BE2C (cell line): ENCODE measurements around the gene CACNA2D3.

Source experiments
- DNase-seq: peaks from one replicate; pipeline ENCODE4 v3.0.0-alpha.2; 2020
- H3K27me3 ChIP-seq: fragments of 250-450 bp; sonication (Bioruptor Pico); 2 replicates; pipeline ENCODE4 v1.5.1; 2020; ENCODE audit warnings: mild to moderate bottlenecking
- H3K36me3 ChIP-seq: fragments of 250-450 bp; sonication (Bioruptor Pico); 2 replicates; pipeline ENCODE4 v1.5.1; 2020; ENCODE audit warnings: mild to moderate bottlenecking
- H3K4me1 ChIP-seq: fragments of 250-450 bp; sonication (Bioruptor Pico); 2 replicates; pipeline ENCODE4 v1.5.1; 2020
- H3K4me3 ChIP-seq: 2 replicates; pipeline ENCODE4 v1.5.1; 2011; ENCODE audit warnings: low read depth, low read length
- H3K9me3 ChIP-seq: fragments of 250-450 bp; sonication (Bioruptor Pico); 2 replicates; pipeline ENCODE4 v1.5.1; 2020
- CTCF ChIP-seq: IDR thresholded peaks from 2 replicates; pipeline ENCODE4 v1.5.1; 2012; ENCODE audit warnings: mild to moderate bottlenecking, low read depth, low read length

CACNA2D3 gene

GRCh38 chr3:54661151-54661550 is 538.8 kb downstream of the CACNA2D3 start:
- H3K4me1 ChIP-seq, result no peaks in the 10 kb centered on the region
- H3K36me3 ChIP-seq, result no peaks in the 10 kb centered on the region
- H3K4me3 ChIP-seq, result no peak overlapping the region
- TF ChIP-seq CTCF, result no peak
- no peaks in the 10 kb centered on the region for H3K9me3 ChIP-seq
- H3K27me3 ChIP-seq, result no peaks in the 10 kb centered on the region
- no peak for DNase-seq

GRCh38 chr3:54663501-54664011 is 541.2 kb downstream of the CACNA2D3 start:
- Histone ChIP-seq H3K4me3 (no peak overlapping the region), H3K4me1 (no peaks in the 10 kb centered on the region), H3K36me3 (no peaks in the 10 kb centered on the region), H3K27me3 (no peaks in the 10 kb centered on the region), H3K9me3 (no peaks in the 10 kb centered on the region)
- DNase-seq, result no peak
- TF ChIP-seq CTCF, result no peak

GRCh38 chr3:54665016-54665600 is 542.8 kb downstream of the CACNA2D3 start:
- Histone ChIP-seq H3K27me3 (no peaks in the 10 kb centered on the region), H3K4me3 (no peak overlapping the region), H3K4me1 (no peaks in the 10 kb centered on the region), H3K36me3 (no peaks in the 10 kb centered on the region), H3K9me3 (no peaks in the 10 kb centered on the region)
- TF ChIP-seq CTCF, result no peak
- no peak for DNase-seq

GRCh38 chr3:54668236-54668635 is 545.9 kb downstream of the CACNA2D3 start:
- H3K9me3 ChIP-seq, result no peaks in the 10 kb centered on the region
- no peak overlapping the region for H3K4me3 ChIP-seq
- no peak for TF ChIP-seq CTCF
- H3K36me3 ChIP-seq, result no peaks in the 10 kb centered on the region
- no peaks in the 10 kb centered on the region for H3K4me1 ChIP-seq
- no peaks in the 10 kb centered on the region for H3K27me3 ChIP-seq
- no peak for DNase-seq

GRCh38 chr3:54670201-54671000 is 548.0 kb downstream of the CACNA2D3 start:
- no peaks in the 10 kb centered on the region for H3K36me3 ChIP-seq
- H3K4me3 ChIP-seq, result no peak overlapping the region
- peak; percentile 8 for DNase-seq
- no peaks in the 10 kb centered on the region for H3K27me3 ChIP-seq
- H3K4me1 ChIP-seq, result no peaks in the 10 kb centered on the region
- TF ChIP-seq CTCF, result no peak
- no peaks in the 10 kb centered on the region for H3K9me3 ChIP-seq

- Histone ChIP-seq H3K36me3 (no peaks in the 10 kb centered on the region), H3K27me3 (no peaks in the 10 kb centered on the region), H3K9me3 (no peaks in the 10 kb centered on the region), H3K4me1 (no peaks in the 10 kb centered on the region), H3K4me3 (no peak overlapping the region)
- no peak for DNase-seq
- TF ChIP-seq CTCF, result no peak
Measured at GRCh38 chr3:54671511-54671910, 549.2 kb downstream of the CACNA2D3 start.
